Fibroblast of villous mesenchyme (primary cell): ENCODE results near the gene MID1. TPM values are rescaled to one million over a fixed set of nuclear protein-coding genes. Genes with fewer than 3 reads are reported as not detected.
A peak's percentile ranks its signal among the peaks of the same experiment; 100 is the strongest.

Source experiments
- DNase-seq: peaks from one replicate; pipeline ENCODE4 v3.0.0-alpha.2; 2010; ENCODE audit warnings: low read depth
- H3K4me3 ChIP-seq: 2 replicates; pipeline ENCODE4 v1.5.1; 2011; ENCODE audit warnings: low read depth, mild to moderate bottlenecking, low read length
- total RNA-seq: library from RNA; depleted of rRNA; stranded (reverse); fragments of >200 nt; gene quantifications from 2 replicates; pipeline ENCODE4 v1.2.3, GENCODE V29; 2012
- TF ChIP-seq, protein P1 (sequence below): IDR thresholded peaks from 2 replicates; pipeline ENCODE4 v1.5.1; 2012; ENCODE audit warnings: low read depth, mild to moderate bottlenecking, low read length; ENCODE audit not compliant: insufficient read depth

Gene MID1
- total RNA-seq, 1 donor: 16.4 TPM

DNA sequence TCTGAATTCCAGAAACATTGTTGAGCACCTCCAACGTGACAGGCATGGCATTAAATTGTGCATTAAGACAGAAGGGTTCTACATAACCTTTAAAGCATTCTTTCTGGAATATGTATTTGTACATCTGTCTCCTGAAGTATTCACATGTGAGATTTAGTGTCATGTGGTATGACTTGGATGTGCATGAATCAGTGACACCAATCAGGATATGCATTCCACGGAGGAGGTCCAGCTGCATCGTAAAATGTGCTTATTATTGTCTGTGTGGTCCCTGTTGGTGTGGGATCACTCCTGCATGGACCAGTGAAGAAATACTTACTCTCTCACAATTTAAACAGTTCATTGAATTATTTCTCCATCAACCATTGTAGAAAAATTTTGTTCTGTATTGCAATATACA is 149.0 kb downstream of the MID1 start:
- no peak for DNase-seq
- no peak overlapping the region for H3K4me3 ChIP-seq
- TF ChIP-seq, protein P1, sequence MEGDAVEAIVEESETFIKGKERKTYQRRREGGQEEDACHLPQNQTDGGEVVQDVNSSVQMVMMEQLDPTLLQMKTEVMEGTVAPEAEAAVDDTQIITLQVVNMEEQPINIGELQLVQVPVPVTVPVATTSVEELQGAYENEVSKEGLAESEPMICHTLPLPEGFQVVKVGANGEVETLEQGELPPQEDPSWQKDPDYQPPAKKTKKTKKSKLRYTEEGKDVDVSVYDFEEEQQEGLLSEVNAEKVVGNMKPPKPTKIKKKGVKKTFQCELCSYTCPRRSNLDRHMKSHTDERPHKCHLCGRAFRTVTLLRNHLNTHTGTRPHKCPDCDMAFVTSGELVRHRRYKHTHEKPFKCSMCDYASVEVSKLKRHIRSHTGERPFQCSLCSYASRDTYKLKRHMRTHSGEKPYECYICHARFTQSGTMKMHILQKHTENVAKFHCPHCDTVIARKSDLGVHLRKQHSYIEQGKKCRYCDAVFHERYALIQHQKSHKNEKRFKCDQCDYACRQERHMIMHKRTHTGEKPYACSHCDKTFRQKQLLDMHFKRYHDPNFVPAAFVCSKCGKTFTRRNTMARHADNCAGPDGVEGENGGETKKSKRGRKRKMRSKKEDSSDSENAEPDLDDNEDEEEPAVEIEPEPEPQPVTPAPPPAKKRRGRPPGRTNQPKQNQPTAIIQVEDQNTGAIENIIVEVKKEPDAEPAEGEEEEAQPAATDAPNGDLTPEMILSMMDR: no peak

DNA sequence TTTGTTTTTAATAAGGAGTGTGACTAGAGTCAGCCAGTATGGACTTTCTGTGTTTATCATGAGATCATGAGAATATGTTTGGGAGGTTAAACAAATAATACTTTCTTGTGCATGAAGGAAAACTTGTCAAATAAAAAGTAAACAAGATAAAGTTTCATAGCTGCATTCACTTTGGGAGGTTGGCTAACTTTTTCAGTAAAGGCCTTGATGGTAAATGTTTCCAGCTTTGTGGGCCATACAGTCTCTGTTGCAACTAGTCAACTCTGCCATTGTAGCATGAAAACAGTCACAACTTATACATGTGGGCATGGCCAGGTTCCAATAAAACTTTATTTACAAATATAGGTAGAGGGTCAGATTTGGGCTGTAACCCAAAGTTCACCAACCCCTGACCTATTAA is 150.4 kb downstream of the MID1 start:
- H3K4me3 ChIP-seq: no peak overlapping the region
- DNase-seq: peak; percentile 42
- TF ChIP-seq, protein P1: no peak

- DNase-seq: peak; percentile 44
- TF ChIP-seq, protein P1: no peak
Observed at GRCh38 chrX:10467793-10468192, 152.6 kb downstream of the MID1 start.

GRCh38 chrX:10465254-10465653 is 155.1 kb downstream of the MID1 start:
- TF ChIP-seq, protein P1: no peak
- no peak for DNase-seq
- H3K4me3 ChIP-seq: no peak overlapping the region

More at GRCh38 chrX:10467793-10468192, 152.6 kb downstream of the MID1 start:
- no peak overlapping the region for H3K4me3 ChIP-seq

- no peak for DNase-seq
- no peak overlapping the region for H3K4me3 ChIP-seq
- TF ChIP-seq, protein P1: no peak
Observed at GRCh38 chrX:10457092-10457491, 163.3 kb downstream of the MID1 start.

DNA sequence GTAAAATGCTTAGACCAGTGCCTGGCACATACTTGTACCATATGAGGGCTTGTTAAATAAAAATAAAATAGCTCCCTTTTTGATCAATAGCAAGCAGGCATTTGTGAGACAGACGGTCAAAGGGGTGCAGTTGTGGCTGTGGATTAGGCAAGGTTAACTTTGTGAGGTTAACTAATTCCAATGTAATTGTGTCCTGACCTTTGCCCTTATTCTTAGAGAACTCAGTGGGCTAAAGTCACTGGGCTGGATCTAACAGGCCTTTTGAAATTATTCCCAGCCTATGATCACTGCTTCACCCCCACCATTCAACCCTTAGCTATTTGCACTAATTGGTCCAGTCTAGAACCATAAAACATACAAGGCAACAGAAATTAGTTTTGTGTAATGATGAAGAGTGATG is 166.4 kb downstream of the MID1 start:
- DNase-seq: no peak
- H3K4me3 ChIP-seq: no peak overlapping the region
- TF ChIP-seq, protein P1: no peak

- no peak for DNase-seq
- H3K4me3 ChIP-seq: no peak overlapping the region
- TF ChIP-seq, protein P1: no peak
Observed at GRCh38 chrX:10450959-10451355, 169.4 kb downstream of the MID1 start.
